ENCODE results near the gene CCDC85C. TPM values are rescaled to one million over a fixed set of nuclear protein-coding genes. Genes with fewer than 3 reads are reported as not detected.

CCDC85C gene
- total RNA-seq, 1 experiment from 2014 or later, result 35.8 TPM

- TF ChIP-seq ZBTB43 (CRISPR knock-in tag; IDR thresholded peaks at IDR 0.05) (no peak), MYBL2 (CRISPR knock-in tag; IDR thresholded peaks at IDR 0.05) (no peak; the same call in 1 of the 2 replicates), ZNF121 (CRISPR knock-in tag; IDR thresholded peaks at IDR 0.05) (peak; percentile 36; the same call in 1 of the 2 replicates), TEAD1 (CRISPR knock-in tag; IDR thresholded peaks at IDR 0.05) (no peak), NR2C2 (CRISPR knock-in tag; IDR thresholded peaks at IDR 0.05) (no peak), TCF7 (CRISPR knock-in tag; IDR thresholded peaks at IDR 0.05; ENCODE audit: low read depth) (no peak), GABPB1 (CRISPR knock-in tag; IDR thresholded peaks at IDR 0.05) (no peak), KAT7 (CRISPR knock-in tag; IDR thresholded peaks at IDR 0.05; ENCODE audit: borderline replicate concordance) (0 out of 2 replicates have a peak, but pooled peaks have one; percentile 46)
- TF ChIP-seq, protein P1, sequence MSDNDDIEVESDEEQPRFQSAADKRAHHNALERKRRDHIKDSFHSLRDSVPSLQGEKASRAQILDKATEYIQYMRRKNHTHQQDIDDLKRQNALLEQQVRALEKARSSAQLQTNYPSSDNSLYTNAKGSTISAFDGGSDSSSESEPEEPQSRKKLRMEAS (CRISPR knock-in tag; IDR thresholded peaks at IDR 0.05), result peak; percentile 27; the same call in 1 of the 2 replicates
Measured at GRCh38 chr14:99479906-99480869, 123.8 kb downstream of the CCDC85C start, which contains the start of gene SETD3 (continued).

DNA sequence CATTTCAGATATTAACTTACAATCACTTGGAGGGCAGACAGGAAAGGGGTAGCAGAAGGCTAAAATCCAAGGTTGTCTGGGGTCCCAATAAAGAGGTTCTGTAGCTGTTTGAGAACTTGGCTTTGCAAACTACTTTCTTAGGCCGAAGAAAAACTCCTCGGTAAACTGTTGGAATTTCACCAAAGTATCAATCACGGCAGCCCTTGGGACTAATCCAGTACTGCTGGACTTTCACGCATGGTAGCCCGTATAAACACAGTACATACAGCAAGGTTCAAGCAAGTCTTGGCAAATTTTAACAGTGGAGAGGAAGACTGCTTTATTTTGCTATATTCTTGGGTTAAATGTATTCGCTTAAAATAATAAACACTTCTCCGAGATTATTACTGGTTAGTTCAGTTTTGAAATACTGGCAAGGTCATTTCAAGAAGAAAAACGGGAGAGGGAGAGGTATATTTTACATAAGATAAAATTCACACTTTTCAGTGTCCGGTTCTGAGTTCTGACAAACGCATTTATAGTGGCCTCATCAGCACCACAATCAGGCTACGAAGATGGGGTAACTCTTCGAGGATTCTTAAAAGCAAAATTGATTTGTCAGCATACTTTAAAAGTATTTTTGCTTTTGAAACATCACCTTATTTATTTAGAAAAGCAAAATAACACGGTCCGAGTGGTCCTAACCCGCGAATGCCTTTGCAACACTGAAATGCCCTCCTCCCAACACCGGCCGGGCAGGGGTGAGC is 124.7 kb downstream of the CCDC85C start:
- Mint-ChIP-seq H3K27me3 (ENCODE audit: low read depth) (no peaks in the 10 kb centered on the region), H3K36me3 (no peaks in the 10 kb centered on the region), H3K9me3 (no peaks in the 10 kb centered on the region), H3K4me1 (peaks cover 40% of the 10 kb centered on the region), H3K4me3 (peak overlapping the region; percentile 93), H3K27ac (peak overlapping the region; percentile 87)
- DNase-seq (ENCODE audit: low spot score), result no peak
- no peak for ATAC-seq
- POLR2A ChIA-PET, result no interaction called here
- CTCF ChIA-PET, result interaction anchor here (0.6 kb wide), 1 partner anchor 134 kb away, joined by 3 read pairs; no protein-coding TSS in a partner anchor
- TF ChIP-seq HMGA2 (CRISPR knock-in tag; IDR thresholded peaks at IDR 0.05) (no peak), SMAD4 (CRISPR knock-in tag; IDR thresholded peaks at IDR 0.05) (no peak), CBFB (CRISPR knock-in tag; IDR thresholded peaks at IDR 0.05; ENCODE audit: low read depth) (no peak), ETV6 (CRISPR knock-in tag; IDR thresholded peaks at IDR 0.05) (no peak), NR2C2 (CRISPR knock-in tag; IDR thresholded peaks at IDR 0.05) (no peak), TCF7 (CRISPR knock-in tag; IDR thresholded peaks at IDR 0.05; ENCODE audit: low read depth) (no peak), ELF4 (CRISPR knock-in tag; IDR thresholded peaks at IDR 0.05; ENCODE audit: low read depth) (no peak), JUN (CRISPR knock-in tag; IDR thresholded peaks at IDR 0.05) (no peak)
- TF ChIP-seq, protein P2, sequence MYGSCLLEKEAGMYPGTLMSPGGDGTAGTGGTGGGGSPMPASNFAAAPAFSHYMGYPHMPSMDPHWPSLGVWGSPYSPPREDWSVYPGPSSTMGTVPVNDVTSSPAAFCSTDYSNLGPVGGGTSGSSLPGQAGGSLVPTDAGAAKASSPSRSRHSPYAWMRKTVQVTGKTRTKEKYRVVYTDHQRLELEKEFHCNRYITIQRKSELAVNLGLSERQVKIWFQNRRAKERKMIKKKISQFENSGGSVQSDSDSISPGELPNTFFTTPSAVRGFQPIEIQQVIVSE (CRISPR knock-in tag; IDR thresholded peaks at IDR 0.05; ENCODE audit: borderline replicate concordance), result no peak
- TF ChIP-seq, protein P3, sequence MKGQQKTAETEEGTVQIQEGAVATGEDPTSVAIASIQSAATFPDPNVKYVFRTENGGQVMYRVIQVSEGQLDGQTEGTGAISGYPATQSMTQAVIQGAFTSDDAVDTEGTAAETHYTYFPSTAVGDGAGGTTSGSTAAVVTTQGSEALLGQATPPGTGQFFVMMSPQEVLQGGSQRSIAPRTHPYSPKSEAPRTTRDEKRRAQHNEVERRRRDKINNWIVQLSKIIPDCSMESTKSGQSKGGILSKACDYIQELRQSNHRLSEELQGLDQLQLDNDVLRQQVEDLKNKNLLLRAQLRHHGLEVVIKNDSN (CRISPR knock-in tag; IDR thresholded peaks at IDR 0.05), result no peak

DNA sequence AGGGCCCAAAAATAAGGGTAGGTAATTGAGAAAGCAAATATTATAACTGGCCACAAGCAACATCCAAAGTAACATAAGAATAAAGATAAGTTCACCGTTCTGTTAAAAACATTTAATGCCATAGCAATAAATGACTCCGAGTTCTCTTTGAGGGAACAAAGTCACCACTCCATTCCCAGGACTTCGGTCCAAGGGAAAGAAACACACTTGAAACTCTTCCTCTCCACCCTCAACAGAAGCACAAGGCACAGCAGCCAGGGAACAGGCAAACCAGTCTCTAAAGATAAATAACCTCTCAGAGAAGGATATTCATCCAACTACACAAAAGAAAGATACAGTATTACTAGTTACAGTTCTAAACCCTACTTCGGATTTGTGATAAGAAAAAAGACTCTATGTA is 125.9 kb downstream of the CCDC85C start:
- ATAC-seq, result no peak
- POLR2A ChIA-PET, result no interaction called here
- H3K9me3 Mint-ChIP-seq, result no peaks in the 10 kb centered on the region
- CTCF ChIA-PET, result no interaction called here
- no peak for DNase-seq (ENCODE audit: low spot score)
- no peaks in the 10 kb centered on the region for H3K36me3 Mint-ChIP-seq
- peak overlapping the region; percentile 3; the same call in 1 of the 2 replicates for H3K27ac Mint-ChIP-seq
- no peaks in the 10 kb centered on the region for H3K27me3 Mint-ChIP-seq (ENCODE audit: low read depth)
- H3K4me3 Mint-ChIP-seq, result no peak overlapping the region
- peaks cover 42% of the 10 kb centered on the region for H3K4me1 Mint-ChIP-seq
- TF ChIP-seq, protein P2 (CRISPR knock-in tag; IDR thresholded peaks at IDR 0.05; ENCODE audit: borderline replicate concordance), result no peak
- TF ChIP-seq ZMAT4 (CRISPR knock-in tag; IDR thresholded peaks at IDR 0.05) (no peak), ELF4 (CRISPR knock-in tag; IDR thresholded peaks at IDR 0.05; ENCODE audit: low read depth) (no peak), ATF3 (CRISPR knock-in tag; conservative IDR thresholded peaks at IDR 0.05) (no peak), MLX (CRISPR knock-in tag; IDR thresholded peaks at IDR 0.05) (no peak)
- TF ChIP-seq, protein P3 (CRISPR knock-in tag; IDR thresholded peaks at IDR 0.05), result no peak
- TF ChIP-seq, protein P4, sequence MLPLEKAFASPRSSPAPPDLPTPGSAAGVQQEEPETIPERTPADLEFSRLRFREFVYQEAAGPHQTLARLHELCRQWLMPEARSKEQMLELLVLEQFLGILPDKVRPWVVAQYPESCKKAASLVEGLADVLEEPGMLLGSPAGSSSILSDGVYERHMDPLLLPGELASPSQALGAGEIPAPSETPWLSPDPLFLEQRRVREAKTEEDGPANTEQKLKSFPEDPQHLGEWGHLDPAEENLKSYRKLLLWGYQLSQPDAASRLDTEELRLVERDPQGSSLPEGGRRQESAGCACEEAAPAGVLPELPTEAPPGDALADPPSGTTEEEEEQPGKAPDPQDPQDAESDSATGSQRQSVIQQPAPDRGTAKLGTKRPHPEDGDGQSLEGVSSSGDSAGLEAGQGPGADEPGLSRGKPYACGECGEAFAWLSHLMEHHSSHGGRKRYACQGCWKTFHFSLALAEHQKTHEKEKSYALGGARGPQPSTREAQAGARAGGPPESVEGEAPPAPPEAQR (CRISPR knock-in tag; IDR thresholded peaks at IDR 0.05), result no peak
